ENCODE data around the gene CLPTM1L. TPM values are rescaled to one million over a fixed set of nuclear protein-coding genes. Genes with fewer than 3 reads are reported as not detected.

The CLPTM1L gene
- polyA plus RNA-seq, 2 of the 4 experiments (the other 2 are of a cell fraction), result 171 to 173 TPM

- no peaks in the 10 kb centered on the region for H3K4me1 ChIP-seq
- ATAC-seq (no peak), DNase-seq (ENCODE audit: low read depth in 1 of 2, low spot score in 1 of 2) (no peak), FAIRE-seq (no peak)
- H3K4me3 ChIP-seq, result no peak overlapping the region
- WGBS (ENCODE audit: missing lambda C conversion rate), result 94% methylated on average over 14 of the region's 21 CpGs
- no peak overlapping the region for H3K27ac ChIP-seq
- ChIA-PET POLR2A (no interaction called here), CTCF (no interaction called here)
- TF ChIP-seq CBX2 (IDR thresholded peaks at IDR 0.05; ENCODE audit: borderline replicate concordance, low read depth) (no peak), RFX5 (IDR thresholded peaks at IDR 0.05) (no peak), RAD21 (conservative IDR thresholded peaks at IDR 0.05 in 1 of 2, IDR thresholded peaks at IDR 0.05 in 1 of 2) (no peak), FOSB (CRISPR knock-in tag; IDR thresholded peaks at IDR 0.05) (no peak), TP53 (CRISPR knock-in tag; IDR thresholded peaks at IDR 0.05) (no peak), JUNB (IDR thresholded peaks at IDR 0.05) (no peak), BHLHE40 (IDR thresholded peaks at IDR 0.05; ENCODE audit: low read depth, low read length) (no peak), HOXB5 (CRISPR knock-in tag; IDR thresholded peaks at IDR 0.05) (no peak), ZSCAN20 (CRISPR knock-in tag; IDR thresholded peaks at IDR 0.05) (no peak), MAX (IDR thresholded peaks at IDR 0.05) (no peak), MAZ (IDR thresholded peaks at IDR 0.05; ENCODE audit: borderline replicate concordance, low read depth, low read length) (no peak), CEBPB (IDR thresholded peaks at IDR 0.05) (no peak), ZC3H11A (IDR thresholded peaks at IDR 0.05) (no peak), NFE2L2 (conservative IDR thresholded peaks at IDR 0.05; ENCODE audit: low read length) (no peak), CHD2 (IDR thresholded peaks at IDR 0.05; ENCODE audit: low read length, partially characterized antibody) (no peak)
- H3K4me2 ChIP-seq, result no peak overlapping the region
- H3K9me3 ChIP-seq, result no peaks in the 10 kb centered on the region
These were observed 72.7 kb downstream of the CLPTM1L start for GRCh38 chr5:1272201-1272600.

GRCh38 chr5:1270933-1271914 is 73.7 kb downstream of the CLPTM1L start:
- no peaks in the 10 kb centered on the region for H3K4me1 ChIP-seq
- ChIA-PET CTCF (no interaction called here), POLR2A (no interaction called here)
- H3K27ac ChIP-seq, result no peak overlapping the region
- no peak for ATAC-seq
- H3K9me3 ChIP-seq, result no peaks in the 10 kb centered on the region
- no peak for DNase-seq (ENCODE audit: low read depth in 1 of 2, low spot score in 1 of 2)
- 96% methylated on average over 26 of the region's 39 CpGs for WGBS (ENCODE audit: missing lambda C conversion rate)
- H3K4me3 ChIP-seq, result no peak overlapping the region
- no peak for FAIRE-seq
- no peak overlapping the region for H3K4me2 ChIP-seq
- TF ChIP-seq MYC (IDR thresholded peaks at IDR 0.05; ENCODE audit: borderline replicate concordance, low read length) (no peak), ZC3H11A (IDR thresholded peaks at IDR 0.05) (no peak), ZFP36 (IDR thresholded peaks at IDR 0.05; ENCODE audit: borderline replicate concordance, partially characterized antibody) (no peak), HOXA7 (CRISPR knock-in tag; IDR thresholded peaks at IDR 0.05) (no peak)

GRCh38 chr5:1270426-1270825 is 74.5 kb downstream of the CLPTM1L start:
- CTCF ChIA-PET, result no interaction called here
- no peaks in the 10 kb centered on the region for H3K4me1 ChIP-seq
- TF ChIP-seq GATA3 (IDR thresholded peaks at IDR 0.05; ENCODE audit: borderline replicate concordance) (no peak), KDM5A (IDR thresholded peaks at IDR 0.05) (no peak)
- no peak overlapping the region for H3K4me2 ChIP-seq
- H3K27ac ChIP-seq, result no peak overlapping the region
- 94% methylated on average over 21 of the region's 22 CpGs for WGBS (ENCODE audit: missing lambda C conversion rate)
- no peaks in the 10 kb centered on the region for H3K9me3 ChIP-seq
- H3K4me3 ChIP-seq, result no peak overlapping the region
- POLR2A ChIA-PET, result no interaction called here
- DNase-seq (ENCODE audit: low read depth in 1 of 2, low spot score in 1 of 2) (no peak), ATAC-seq (no peak), FAIRE-seq (no peak)

GRCh38 chr5:1268666-1269065 is 76.2 kb downstream of the CLPTM1L start:
- Histone ChIP-seq H3K9me3 (no peaks in the 10 kb centered on the region), H3K4me2 (no peak overlapping the region), H3K4me3 (no peak overlapping the region), H3K27ac (no peak overlapping the region), H3K4me1 (no peaks in the 10 kb centered on the region)
- CTCF ChIA-PET, result no interaction called here
- FAIRE-seq, result no peak
- 93% methylated on average over 13 of the region's 13 CpGs for WGBS (ENCODE audit: missing lambda C conversion rate)
- no peak for DNase-seq (ENCODE audit: low read depth in 1 of 2, low spot score in 1 of 2)
- POLR2A ChIA-PET, result no interaction called here
- ATAC-seq, result no peak
- TF ChIP-seq KDM5A (IDR thresholded peaks at IDR 0.05) (no peak), GATA3 (IDR thresholded peaks at IDR 0.05; ENCODE audit: borderline replicate concordance) (no peak), USF2 (IDR thresholded peaks at IDR 0.05) (no peak), ELK1 (IDR thresholded peaks at IDR 0.05; ENCODE audit: low read depth, low read length) (no peak), SREBF2 (IDR thresholded peaks at IDR 0.05) (no peak), EHMT2 (IDR thresholded peaks at IDR 0.05; ENCODE audit: low read depth) (no peak), FOSL2 (IDR thresholded peaks at IDR 0.05) (no peak), FOSL2 (CRISPR knock-in tag; IDR thresholded peaks at IDR 0.05) (no peak), BCL3 (IDR thresholded peaks at IDR 0.05) (no peak), ESRRA (IDR thresholded peaks at IDR 0.05; ENCODE audit: borderline replicate concordance, low read length) (no peak), POLR2A (IDR thresholded peaks at IDR 0.05; ENCODE audit: low read length) (no peak), RAD21 (conservative IDR thresholded peaks at IDR 0.05 in 1 of 2, IDR thresholded peaks at IDR 0.05 in 1 of 2) (no peak), RARB (CRISPR knock-in tag; IDR thresholded peaks at IDR 0.05) (no peak)
